GM10847 (cell line): ENCODE measurements around the gene MEGF6.

Experiments
- POLR2A ChIP-seq: IDR thresholded peaks from 2 replicates; pipeline ENCODE4 v1.6.1; 2011; ENCODE audit not compliant: insufficient read length; ENCODE audit errors: extremely low read depth

The MEGF6 gene

GRCh38 chr1:3492545-3493246 is 118.6 kb downstream of the MEGF6 start:
- no peak for TF ChIP-seq POLR2A

GRCh38 chr1:3491291-3492246 is 119.7 kb downstream of the MEGF6 start:
- no peak for TF ChIP-seq POLR2A

GRCh38 chr1:3490046-3490745 is 121.1 kb downstream of the MEGF6 start:
- TF ChIP-seq POLR2A: no peak

GRCh38 chr1:3488432-3488831 is 122.9 kb downstream of the MEGF6 start:
- no peak for TF ChIP-seq POLR2A

- TF ChIP-seq POLR2A: no peak
Measured at GRCh38 chr1:3485016-3485415, 126.3 kb downstream of the MEGF6 start.

GRCh38 chr1:3483801-3484444 is 127.4 kb downstream of the MEGF6 start:
- no peak for TF ChIP-seq POLR2A

GRCh38 chr1:3483380-3483779 is 127.9 kb downstream of the MEGF6 start:
- TF ChIP-seq POLR2A: no peak

- TF ChIP-seq POLR2A: no peak
Measured at GRCh38 chr1:3482378-3482849, 128.9 kb downstream of the MEGF6 start.

GRCh38 chr1:3481836-3482375 is 129.4 kb downstream of the MEGF6 start:
- no peak for TF ChIP-seq POLR2A

- no peak for TF ChIP-seq POLR2A
Measured at GRCh38 chr1:3481046-3481445, 130.3 kb downstream of the MEGF6 start.

- TF ChIP-seq POLR2A: no peak
Measured at GRCh38 chr1:3480369-3480719, 131.0 kb downstream of the MEGF6 start.

GRCh38 chr1:3479511-3480368 is 131.6 kb downstream of the MEGF6 start:
- no peak for TF ChIP-seq POLR2A

GRCh38 chr1:3478187-3478586 is 133.1 kb downstream of the MEGF6 start:
- TF ChIP-seq POLR2A: no peak

GRCh38 chr1:3477241-3477995 is 133.9 kb downstream of the MEGF6 start:
- TF ChIP-seq POLR2A: no peak

- no peak for TF ChIP-seq POLR2A
Measured at GRCh38 chr1:3476666-3477065, 134.6 kb downstream of the MEGF6 start.
